ENCODE measurements around the gene RARRES2. TPM values are rescaled to one million over a fixed set of nuclear protein-coding genes. Genes with fewer than 3 reads are reported as not detected.
"Not testable (repeated sequence)": the region's sequence is repeated elsewhere in the genome, so short reads cannot be mapped to it uniquely, and the experiment has no call there.

RARRES2 gene
- total RNA-seq, 1 donor from 2014 or later: 4.9 TPM

DNA sequence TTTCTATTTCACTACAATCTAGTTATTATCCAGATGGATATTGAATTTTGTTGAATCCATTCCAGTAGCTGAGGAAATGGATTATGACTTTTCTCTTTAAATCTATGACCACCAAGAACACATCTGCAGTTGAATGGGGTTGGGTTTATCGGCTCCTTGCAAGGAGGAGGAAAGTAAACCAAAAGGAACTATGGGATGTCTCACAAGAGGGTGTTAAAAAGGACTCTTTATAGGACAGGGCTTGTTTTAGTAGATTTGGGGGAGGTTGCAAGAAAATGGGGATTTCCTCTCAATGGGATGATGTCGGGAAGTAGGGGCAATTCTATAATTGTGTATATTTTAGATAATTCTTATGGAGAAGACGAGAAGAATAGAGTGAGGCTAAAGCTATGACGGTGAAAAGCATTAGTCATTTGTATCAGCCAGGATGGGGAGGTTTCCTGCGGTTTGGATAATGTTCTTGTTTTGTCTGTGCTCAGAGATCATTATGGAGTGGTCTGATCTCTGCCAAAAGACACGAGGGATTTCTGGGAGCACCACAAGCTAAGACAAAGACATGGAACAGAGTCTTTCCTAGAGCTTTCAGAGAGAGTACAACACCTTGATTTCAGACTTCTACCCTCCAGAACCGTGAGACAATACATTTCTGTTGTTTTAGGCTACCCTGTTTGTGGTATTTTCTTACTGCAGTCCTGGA lies 23.5 kb downstream of the RARRES2 start:
- Mint-ChIP-seq H3K9me3 (ENCODE audit: unreplicated experiment) (no peaks in the 10 kb centered on the region), H3K36me3 (ENCODE audit: low read depth, unreplicated experiment) (no peaks in the 10 kb centered on the region), H3K4me1 (ENCODE audit: unreplicated experiment) (peaks cover 28% of the 10 kb centered on the region), H3K4me3 (ENCODE audit: unreplicated experiment) (no peak overlapping the region), H3K27ac (ENCODE audit: unreplicated experiment) (no peak overlapping the region), H3K27me3 (ENCODE audit: unreplicated experiment) (peaks cover 7% of the 10 kb centered on the region)
- DNase-seq (ENCODE audit: low spot score): no peak
- TF ChIP-seq, protein P1, sequence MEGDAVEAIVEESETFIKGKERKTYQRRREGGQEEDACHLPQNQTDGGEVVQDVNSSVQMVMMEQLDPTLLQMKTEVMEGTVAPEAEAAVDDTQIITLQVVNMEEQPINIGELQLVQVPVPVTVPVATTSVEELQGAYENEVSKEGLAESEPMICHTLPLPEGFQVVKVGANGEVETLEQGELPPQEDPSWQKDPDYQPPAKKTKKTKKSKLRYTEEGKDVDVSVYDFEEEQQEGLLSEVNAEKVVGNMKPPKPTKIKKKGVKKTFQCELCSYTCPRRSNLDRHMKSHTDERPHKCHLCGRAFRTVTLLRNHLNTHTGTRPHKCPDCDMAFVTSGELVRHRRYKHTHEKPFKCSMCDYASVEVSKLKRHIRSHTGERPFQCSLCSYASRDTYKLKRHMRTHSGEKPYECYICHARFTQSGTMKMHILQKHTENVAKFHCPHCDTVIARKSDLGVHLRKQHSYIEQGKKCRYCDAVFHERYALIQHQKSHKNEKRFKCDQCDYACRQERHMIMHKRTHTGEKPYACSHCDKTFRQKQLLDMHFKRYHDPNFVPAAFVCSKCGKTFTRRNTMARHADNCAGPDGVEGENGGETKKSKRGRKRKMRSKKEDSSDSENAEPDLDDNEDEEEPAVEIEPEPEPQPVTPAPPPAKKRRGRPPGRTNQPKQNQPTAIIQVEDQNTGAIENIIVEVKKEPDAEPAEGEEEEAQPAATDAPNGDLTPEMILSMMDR (IDR thresholded peaks at IDR 0.05; ENCODE audit: unreplicated experiment): no peak

DNA sequence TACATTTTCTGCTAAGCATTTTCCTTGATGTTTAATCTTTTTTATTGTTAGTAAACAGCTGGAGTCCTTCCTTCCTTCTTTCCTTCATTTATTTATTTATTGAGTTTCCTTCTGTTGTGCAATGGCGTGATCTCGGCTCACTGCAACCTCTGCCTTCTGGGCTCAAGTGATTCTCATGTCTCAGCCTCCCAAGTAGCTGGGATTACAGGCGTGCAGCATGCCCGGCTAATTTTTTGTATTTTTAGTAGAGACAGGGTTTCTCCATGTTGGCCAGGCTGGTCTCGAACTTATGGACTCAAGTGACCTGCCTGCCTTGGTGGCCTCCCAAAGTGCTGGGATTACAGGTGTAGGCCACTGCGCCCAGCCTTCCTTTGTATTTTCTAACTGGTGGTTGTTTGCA lies 24.4 kb downstream of the RARRES2 start:
- H3K27ac Mint-ChIP-seq (ENCODE audit: unreplicated experiment); H3K36me3 Mint-ChIP-seq (ENCODE audit: low read depth, unreplicated experiment); H3K9me3 Mint-ChIP-seq (ENCODE audit: unreplicated experiment); H3K27me3 Mint-ChIP-seq (ENCODE audit: unreplicated experiment); H3K4me3 Mint-ChIP-seq (ENCODE audit: unreplicated experiment); DNase-seq (ENCODE audit: low spot score): not testable (repeated sequence)
- peaks cover 30% of the 10 kb centered on the region for H3K4me1 Mint-ChIP-seq (ENCODE audit: unreplicated experiment)

DNA sequence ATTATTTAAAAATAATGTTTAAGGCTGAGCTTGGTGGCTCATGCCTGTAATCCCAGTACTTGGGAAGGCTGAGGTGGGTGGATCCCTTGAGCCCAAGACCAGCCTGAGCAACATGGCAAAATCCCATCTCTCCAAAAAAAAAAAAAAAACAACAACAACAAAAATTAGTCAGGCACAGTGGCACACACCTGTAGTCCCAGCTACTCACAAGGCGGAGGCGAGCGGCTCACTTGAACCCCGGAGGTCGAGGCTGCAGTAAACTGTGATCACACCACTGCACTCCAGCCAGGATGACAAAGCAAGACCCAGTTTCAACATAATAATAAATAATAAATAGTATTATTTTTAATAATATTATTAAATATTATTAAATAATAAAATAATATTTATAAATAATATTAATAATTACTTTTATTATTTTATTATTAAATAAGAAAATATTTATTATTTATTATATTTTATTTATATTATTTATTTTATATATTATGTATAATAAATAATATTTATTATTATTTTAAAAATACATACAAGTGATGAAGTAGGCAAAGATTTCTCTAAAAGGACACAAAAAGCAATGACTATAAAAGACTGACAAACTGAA lies 26.7 kb downstream of the RARRES2 start:
- no peaks in the 10 kb centered on the region for H3K9me3 Mint-ChIP-seq (ENCODE audit: unreplicated experiment)
- peaks cover 20% of the 10 kb centered on the region for H3K4me1 Mint-ChIP-seq (ENCODE audit: unreplicated experiment)
- no peaks in the 10 kb centered on the region for H3K36me3 Mint-ChIP-seq (ENCODE audit: low read depth, unreplicated experiment)
- H3K27ac Mint-ChIP-seq (ENCODE audit: unreplicated experiment): no peak overlapping the region
- no peak for DNase-seq (ENCODE audit: low spot score)
- H3K4me3 Mint-ChIP-seq (ENCODE audit: unreplicated experiment): no peak overlapping the region
- H3K27me3 Mint-ChIP-seq (ENCODE audit: unreplicated experiment): peaks cover 2% of the 10 kb centered on the region
- TF ChIP-seq, protein P1 (IDR thresholded peaks at IDR 0.05; ENCODE audit: unreplicated experiment): no peak

DNA sequence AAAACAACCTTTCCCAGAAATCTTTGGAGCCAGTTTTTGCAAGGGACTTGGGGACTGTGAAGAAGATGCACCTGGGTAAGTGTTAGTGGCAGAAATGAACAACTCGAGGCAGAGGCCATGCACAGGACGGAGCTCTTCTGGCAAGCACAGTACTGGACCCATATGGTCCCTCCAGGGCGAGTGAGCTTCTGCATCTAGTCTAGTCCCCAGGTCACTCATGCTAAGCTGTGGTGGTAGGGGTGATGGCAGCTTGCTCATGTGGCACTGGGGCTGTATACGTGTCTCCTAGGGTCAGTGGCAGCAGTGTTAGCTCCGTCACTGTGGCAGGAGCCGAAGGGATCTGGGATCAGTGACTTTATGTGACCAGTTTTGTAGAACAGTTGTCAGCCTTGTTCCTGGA lies 27.6 kb downstream of the RARRES2 start:
- Mint-ChIP-seq H3K36me3 (ENCODE audit: low read depth, unreplicated experiment) (no peaks in the 10 kb centered on the region), H3K4me1 (ENCODE audit: unreplicated experiment) (peaks cover 18% of the 10 kb centered on the region), H3K4me3 (ENCODE audit: unreplicated experiment) (no peak overlapping the region), H3K27me3 (ENCODE audit: unreplicated experiment) (peaks cover 2% of the 10 kb centered on the region), H3K27ac (ENCODE audit: unreplicated experiment) (no peak overlapping the region), H3K9me3 (ENCODE audit: unreplicated experiment) (no peaks in the 10 kb centered on the region)
- TF ChIP-seq, protein P1 (IDR thresholded peaks at IDR 0.05; ENCODE audit: unreplicated experiment): no peak
- DNase-seq (ENCODE audit: low spot score): no peak

DNA sequence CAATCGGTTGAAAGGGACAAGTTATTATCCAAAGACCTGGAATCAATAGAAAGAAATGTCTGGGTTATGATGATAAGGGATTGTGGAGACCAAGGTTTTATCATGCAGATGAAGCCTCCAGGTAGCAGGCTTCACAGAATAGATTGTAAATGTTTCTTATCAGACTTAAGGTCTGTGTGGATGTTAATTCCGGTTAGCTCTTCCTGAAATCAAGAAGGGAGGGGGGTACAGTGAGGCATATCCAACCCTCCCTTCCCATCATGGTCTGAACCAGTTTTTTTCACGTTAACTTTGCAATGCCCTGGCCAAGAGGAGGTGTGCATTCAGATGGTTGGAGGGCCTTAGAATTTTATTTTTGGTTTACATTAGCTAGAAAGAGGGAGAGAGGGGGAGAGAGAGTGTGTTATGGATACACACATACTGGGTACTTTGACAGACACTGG lies 28.0 kb downstream of the RARRES2 start:
- Mint-ChIP-seq H3K9me3 (ENCODE audit: unreplicated experiment) (no peaks in the 10 kb centered on the region), H3K27ac (ENCODE audit: unreplicated experiment) (no peak overlapping the region), H3K4me1 (ENCODE audit: unreplicated experiment) (peaks cover 18% of the 10 kb centered on the region), H3K4me3 (ENCODE audit: unreplicated experiment) (no peak overlapping the region), H3K27me3 (ENCODE audit: unreplicated experiment) (peaks cover 2% of the 10 kb centered on the region), H3K36me3 (ENCODE audit: low read depth, unreplicated experiment) (no peaks in the 10 kb centered on the region)
- TF ChIP-seq, protein P1 (IDR thresholded peaks at IDR 0.05; ENCODE audit: unreplicated experiment): no peak
- no peak for DNase-seq (ENCODE audit: low spot score)

DNA sequence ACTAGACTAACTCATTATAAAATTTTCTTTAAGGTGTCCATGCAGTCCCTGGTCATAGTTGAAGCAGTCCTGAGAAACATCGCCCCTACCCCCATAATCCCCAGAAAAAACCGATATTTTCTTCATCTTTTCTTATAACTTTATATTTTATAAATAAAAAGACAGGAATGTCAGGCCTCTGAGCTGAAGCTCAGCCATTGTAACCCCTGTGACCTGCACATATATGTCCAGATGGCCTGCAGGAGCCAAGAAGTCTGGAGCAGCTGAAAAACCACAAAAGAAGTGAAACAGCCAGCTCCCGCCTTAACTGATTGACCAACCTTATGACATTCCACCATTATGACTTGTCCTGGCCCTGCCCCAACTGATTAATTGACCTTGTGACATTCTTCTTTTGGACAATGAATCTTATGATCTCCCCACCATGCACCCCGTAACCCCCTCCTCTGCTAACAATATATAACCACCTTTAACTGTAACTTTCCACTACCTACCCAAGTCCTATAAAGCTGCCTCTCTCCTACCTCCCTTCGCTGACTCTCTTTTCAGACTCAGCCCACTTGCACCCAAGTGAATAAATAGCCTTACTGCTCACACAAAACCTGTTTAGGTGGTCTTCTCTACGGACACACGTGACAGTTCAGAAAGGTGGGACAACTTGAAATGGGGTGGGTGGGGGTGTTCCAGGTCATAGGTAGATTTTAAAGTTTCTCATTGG lies 28.6 kb downstream of the RARRES2 start:
- H3K4me3 Mint-ChIP-seq (ENCODE audit: unreplicated experiment); H3K27ac Mint-ChIP-seq (ENCODE audit: unreplicated experiment); DNase-seq (ENCODE audit: low spot score); H3K27me3 Mint-ChIP-seq (ENCODE audit: unreplicated experiment); H3K36me3 Mint-ChIP-seq (ENCODE audit: low read depth, unreplicated experiment); H3K9me3 Mint-ChIP-seq (ENCODE audit: unreplicated experiment): not testable (repeated sequence)
- peaks cover 16% of the 10 kb centered on the region for H3K4me1 Mint-ChIP-seq (ENCODE audit: unreplicated experiment)
